ENCODE data around the gene R3HCC1L.

R3HCC1L gene

GRCh38 chr10:98231417-98231816 is 97.0 kb downstream of the R3HCC1L start:
- no peak for DNase-seq (ENCODE audit: low read depth in 2 of 2)

GRCh38 chr10:98235846-98236245 is 101.4 kb downstream of the R3HCC1L start:
- DNase-seq (ENCODE audit: low read depth in 2 of 2) = no peak

GRCh38 chr10:98236862-98237261 is 102.4 kb downstream of the R3HCC1L start:
- DNase-seq (ENCODE audit: low read depth in 2 of 2) = no peak

- DNase-seq (ENCODE audit: low read depth in 2 of 2) = no peak
Observed at GRCh38 chr10:98238391-98238790, 103.9 kb downstream of the R3HCC1L start.

GRCh38 chr10:98240524-98240923 is 106.1 kb downstream of the R3HCC1L start:
- DNase-seq (ENCODE audit: low read depth in 2 of 2) = no peak

- DNase-seq (ENCODE audit: low read depth in 2 of 2) = no peak
Observed at GRCh38 chr10:98242823-98243222, 108.4 kb downstream of the R3HCC1L start.

GRCh38 chr10:98244141-98244540 is 109.7 kb downstream of the R3HCC1L start:
- no peak for DNase-seq (ENCODE audit: low read depth in 2 of 2)

- no peak for DNase-seq (ENCODE audit: low read depth in 2 of 2)
Observed at GRCh38 chr10:98244586-98244985, 110.1 kb downstream of the R3HCC1L start.

- no peak for DNase-seq (ENCODE audit: low read depth in 2 of 2)
Observed at GRCh38 chr10:98246911-98247805, 112.7 kb downstream of the R3HCC1L start.

GRCh38 chr10:98248018-98248417 is 113.6 kb downstream of the R3HCC1L start:
- DNase-seq (ENCODE audit: low read depth in 2 of 2) = no peak

- no peak for DNase-seq (ENCODE audit: low read depth in 2 of 2)
Observed at GRCh38 chr10:98249134-98249533, 114.7 kb downstream of the R3HCC1L start.

- no peak for DNase-seq (ENCODE audit: low read depth in 2 of 2)
Observed at GRCh38 chr10:98251399-98251798, 116.9 kb downstream of the R3HCC1L start.

- DNase-seq (ENCODE audit: low read depth in 2 of 2) = no peak
Observed at GRCh38 chr10:98252464-98252863, 118.0 kb downstream of the R3HCC1L start.

- no peak for DNase-seq (ENCODE audit: low read depth in 2 of 2)
Observed at GRCh38 chr10:98253499-98253898, 119.0 kb downstream of the R3HCC1L start.

- no peak for DNase-seq (ENCODE audit: low read depth in 2 of 2)
Observed at GRCh38 chr10:98254234-98254974, 119.9 kb downstream of the R3HCC1L start.

GRCh38 chr10:98255146-98255877 is 120.9 kb downstream of the R3HCC1L start:
- no peak for DNase-seq (ENCODE audit: low read depth in 2 of 2)

GRCh38 chr10:98256692-98257091 is 122.2 kb downstream of the R3HCC1L start:
- DNase-seq (ENCODE audit: low read depth in 2 of 2) = no peak

- no peak for DNase-seq (ENCODE audit: low read depth in 2 of 2)
Observed at GRCh38 chr10:98257198-98257597, 122.7 kb downstream of the R3HCC1L start.

GRCh38 chr10:98257961-98258360 is 123.5 kb downstream of the R3HCC1L start:
- no peak for DNase-seq (ENCODE audit: low read depth in 2 of 2)

GRCh38 chr10:98258683-98259454 is 124.4 kb downstream of the R3HCC1L start:
- DNase-seq (ENCODE audit: low read depth in 2 of 2) = no peak

GRCh38 chr10:98259606-98260315 is 125.3 kb downstream of the R3HCC1L start:
- no peak for DNase-seq (ENCODE audit: low read depth in 2 of 2)

All from stimulated activated CD8-positive, alpha-beta memory T cell treated with anti-CD3 and anti-CD28 coated beads, Interleukin-15, amount 100 ng/mL, for 48 hours (primary cell).